ENCODE results near the gene ASB14.
A peak's percentile ranks its signal among the peaks of the same experiment; 100 is the strongest.
"Not testable (repeated sequence)": the region's sequence is repeated elsewhere in the genome, so short reads cannot be mapped to it uniquely, and the experiment has no call there.

The ASB14 gene

DNA sequence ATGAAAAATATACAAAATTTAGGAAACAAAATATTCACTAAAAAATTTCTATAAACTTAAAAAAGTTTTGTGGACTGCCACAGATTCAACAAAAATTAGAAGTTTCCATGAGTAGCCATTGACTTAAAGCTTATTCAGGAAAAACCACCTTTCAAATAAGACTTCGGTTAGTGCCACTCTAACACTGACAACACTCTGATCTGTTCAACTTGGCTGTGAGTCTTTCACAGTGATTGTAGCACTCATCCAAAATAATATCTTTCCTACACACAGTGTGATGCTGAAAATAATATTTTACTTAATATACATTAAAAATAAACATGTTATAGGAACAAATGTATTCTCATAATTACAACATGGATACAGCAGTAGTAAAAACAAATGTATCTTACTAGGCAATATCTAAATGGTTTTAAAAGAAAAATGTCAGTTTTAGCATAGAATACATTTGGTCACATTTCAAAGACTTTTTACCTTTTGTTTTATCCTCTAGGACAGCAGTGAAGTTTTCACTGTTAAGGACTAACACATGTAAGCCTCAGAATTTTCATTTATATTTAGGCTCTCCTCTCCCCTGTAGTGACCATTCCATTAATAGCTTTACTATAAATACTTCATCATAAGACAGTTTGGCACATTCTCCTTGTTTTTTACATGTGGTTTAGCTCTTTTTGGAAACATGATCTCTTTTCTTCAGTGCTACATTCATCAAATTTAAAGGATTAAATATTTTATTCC, at the start of gene ASB14:
Gene ASB14, minus strand, starts transcription at position 527 of the 738 bp plus-strand sequence. CDS start 652 bp downstream, outside the sequence.
- DNase-seq (ENCODE audit: low read depth): no peak

DNA sequence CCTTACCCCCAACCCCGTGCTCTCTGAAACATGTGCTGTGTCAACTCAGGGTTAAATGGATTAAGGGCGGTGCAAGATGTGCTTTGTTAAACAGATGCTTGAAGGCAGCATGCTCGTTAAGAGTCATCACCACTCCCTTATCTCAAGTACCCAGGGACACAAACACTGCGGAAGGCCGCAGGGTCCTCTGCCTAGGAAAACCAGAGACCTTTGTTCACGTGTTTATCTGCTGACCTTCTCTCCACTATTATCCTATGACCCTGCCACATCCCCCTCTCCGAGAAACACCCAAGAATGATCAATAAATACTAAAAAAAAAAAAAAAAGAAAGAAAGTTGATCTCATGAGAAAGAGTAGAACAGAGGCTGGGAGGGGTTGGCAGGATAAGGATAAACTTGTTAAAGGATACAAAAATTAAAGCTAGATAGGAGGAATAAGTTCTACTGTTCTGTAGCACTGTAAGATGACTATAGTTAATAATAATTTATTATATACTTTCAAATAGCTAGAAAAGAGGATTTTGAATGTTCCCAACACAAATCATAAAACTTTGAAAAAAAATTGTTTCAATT, 46.7 kb upstream of the ASB14 start:
- not testable (repeated sequence) for DNase-seq (ENCODE audit: low read depth)

DNA sequence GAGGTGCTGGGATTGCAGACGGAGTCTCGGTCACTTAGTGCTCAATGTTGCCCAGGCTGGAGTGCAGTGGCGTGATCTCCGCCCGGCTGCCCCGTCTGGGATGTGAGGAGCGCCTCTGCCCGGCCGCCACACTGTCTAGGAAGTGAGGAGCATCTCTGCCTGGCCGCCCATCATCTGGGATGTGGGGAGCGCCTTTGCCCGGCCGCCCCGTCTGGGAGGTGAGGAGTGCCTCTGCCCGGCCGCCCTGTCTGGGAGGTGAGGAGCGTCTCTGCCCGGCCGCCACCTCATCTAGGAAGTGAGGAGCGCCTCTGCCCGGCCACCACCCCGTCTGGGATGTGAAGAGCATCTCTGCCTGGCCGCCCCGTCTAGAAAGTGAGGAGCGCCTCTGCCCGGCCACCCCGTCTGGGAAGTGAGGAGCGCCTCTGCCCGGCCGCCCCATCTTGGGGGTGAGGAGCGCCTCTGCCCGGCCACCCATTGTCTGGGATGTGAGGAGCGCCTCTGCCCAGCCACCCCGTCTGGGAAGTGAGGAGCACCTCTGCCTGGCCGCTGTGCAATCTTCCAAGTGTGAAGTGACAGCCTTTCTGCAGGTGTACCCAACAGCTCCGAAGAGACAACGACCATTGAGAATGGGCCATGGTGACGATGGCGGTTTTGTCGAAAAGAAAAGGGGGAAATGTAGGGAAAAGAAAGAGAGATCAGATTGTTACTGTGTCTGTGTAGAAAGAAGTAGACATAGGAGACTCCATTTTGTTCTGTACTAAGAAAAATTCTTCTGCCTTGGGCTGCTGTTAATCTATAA, 46.0 kb upstream of the ASB14 start:
- DNase-seq (ENCODE audit: low read depth): not testable (repeated sequence)

DNA sequence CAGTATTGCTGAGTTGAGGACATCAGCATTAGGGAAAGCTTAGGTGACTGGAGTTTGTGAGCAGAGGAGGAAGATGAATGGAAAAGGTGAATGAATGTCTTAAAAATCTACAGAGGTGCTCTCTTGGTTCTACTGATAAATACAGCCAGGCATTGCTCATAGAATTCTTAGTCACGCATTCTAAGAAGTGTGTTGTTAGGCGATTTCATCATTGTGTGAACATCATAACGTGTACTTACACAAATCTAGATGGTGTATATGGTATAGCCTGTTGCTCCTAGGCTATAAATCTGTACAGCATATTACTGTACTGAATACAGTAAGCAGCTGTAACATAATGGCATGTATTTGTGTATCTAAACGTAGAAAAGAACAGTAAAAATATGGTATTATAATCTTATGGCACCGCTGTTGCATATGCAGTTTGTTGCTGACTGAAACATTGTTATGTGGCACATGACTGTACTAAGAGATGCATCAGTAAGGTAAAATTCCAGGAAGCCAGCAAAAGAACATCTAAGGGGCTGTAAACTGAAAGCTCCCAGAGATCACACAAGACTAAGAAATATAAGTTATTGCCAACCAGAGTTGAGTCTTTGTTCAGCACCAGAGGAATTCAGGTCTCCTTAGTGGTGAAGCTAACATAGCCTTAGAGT, 42.9 kb upstream of the ASB14 start:
- peak; percentile 3 for DNase-seq (ENCODE audit: low read depth)

DNA sequence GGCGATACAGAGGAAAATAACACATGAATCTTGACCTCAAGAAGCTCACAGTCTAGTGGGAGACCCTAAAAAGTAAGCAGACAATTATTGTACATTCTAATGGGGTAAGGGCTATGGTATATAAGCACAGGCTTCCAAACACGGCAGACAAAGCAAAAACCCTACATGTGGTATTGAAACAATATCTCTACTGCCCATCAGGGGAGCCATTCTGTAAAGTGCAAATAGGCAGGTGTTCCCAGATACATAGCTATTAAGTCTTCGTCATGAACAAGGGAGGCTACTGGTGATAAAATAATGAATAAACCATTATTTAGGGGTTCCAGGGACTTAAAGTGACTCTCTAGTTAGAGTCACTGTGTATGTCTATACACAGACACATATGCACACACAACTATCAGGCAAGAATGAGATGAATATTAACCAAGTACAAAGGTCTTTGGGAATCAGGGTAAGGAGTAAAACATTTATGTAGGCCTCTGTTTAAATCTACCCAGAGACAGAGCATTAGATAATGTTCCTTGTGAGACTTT, 38.7 kb upstream of the ASB14 start:
- DNase-seq (ENCODE audit: low read depth): no peak

DNA sequence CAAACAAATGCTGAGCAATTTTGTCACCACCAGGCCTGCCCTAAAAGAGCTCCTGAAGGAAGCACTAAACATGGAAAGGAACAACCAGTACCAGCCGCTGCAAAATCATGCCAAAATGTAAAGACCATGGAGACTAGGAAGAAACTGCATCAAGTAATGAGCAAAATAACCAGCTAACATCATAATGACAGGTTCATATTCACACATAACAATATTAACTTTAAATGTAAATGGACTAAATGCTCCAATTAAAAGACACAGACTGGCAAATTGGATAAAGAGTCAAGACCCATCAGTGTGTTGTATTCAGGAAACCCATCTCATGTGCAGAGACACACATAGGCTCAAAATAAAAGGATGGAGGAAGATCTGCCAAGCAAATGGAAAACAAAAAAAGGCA, 34.0 kb upstream of the ASB14 start:
- not testable (repeated sequence) for DNase-seq (ENCODE audit: low read depth)

DNA sequence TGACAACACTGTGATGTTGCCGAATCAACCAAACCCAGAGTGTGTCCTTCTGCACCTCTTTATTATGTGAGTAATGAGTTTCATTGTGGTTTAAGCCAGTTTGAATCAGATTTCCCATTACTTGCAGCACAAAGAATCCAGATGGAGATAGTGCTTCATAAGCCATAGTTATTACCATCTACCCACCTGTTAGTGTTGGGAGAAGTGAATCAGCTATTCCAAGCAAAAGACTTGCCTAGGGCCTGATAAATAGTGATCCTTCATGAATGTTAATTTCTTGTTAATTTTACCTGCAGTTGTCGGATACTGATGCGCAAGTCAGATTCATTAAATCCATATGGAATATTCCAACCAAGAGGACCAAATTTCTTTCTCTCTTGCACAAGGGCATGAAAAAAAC, 21.7 kb upstream of the ASB14 start:
- DNase-seq (ENCODE audit: low read depth): no peak

DNA sequence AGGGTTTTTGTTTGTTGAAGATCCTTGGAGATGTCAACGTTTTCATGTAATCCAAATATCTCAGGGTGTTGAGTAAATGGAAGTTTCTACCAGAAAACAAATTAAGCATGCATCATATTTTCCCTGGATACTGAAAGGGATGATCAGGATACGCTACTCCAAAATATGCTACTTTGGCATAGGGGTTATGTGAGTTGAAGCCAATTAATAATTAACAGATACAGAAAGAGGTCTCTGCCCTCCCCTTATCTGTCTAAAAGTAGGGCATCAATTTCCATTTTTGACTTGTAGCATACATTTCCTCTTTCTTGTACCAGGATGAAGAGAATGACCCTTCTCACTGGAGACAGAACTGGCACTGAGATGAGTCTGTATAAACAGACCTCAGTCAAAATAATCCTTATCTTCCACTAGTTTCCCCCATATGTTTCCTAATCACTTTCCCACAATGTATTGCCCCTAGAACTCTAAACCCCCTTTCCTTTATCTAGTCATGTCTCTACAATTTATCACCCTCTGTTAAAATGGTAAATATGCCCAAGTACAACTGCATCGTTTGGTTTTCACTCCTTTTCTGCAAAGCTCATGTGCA, 17.4 kb upstream of the ASB14 start:
- DNase-seq (ENCODE audit: low read depth): no peak

DNA sequence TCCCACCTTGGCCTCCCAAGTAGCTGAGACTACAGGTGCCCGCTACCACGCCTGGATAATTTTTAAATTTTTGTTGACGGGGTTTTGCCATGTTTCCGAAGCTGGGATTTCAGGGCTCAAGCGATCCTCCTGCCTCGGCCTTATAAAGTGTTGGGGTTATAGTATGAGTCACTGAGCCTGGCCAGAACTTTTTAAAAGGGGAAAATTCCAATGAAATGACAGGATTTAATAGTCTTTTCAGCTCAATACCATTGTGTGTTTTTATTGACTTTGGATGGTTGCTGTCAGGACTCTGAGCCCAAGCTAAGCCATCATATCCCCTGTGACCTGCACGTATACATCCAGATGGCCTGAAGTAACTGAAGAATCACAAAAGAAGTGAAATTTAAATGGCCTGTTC, 11.0 kb upstream of the ASB14 start:
- peak; percentile 70 for DNase-seq (ENCODE audit: low read depth)

DNA sequence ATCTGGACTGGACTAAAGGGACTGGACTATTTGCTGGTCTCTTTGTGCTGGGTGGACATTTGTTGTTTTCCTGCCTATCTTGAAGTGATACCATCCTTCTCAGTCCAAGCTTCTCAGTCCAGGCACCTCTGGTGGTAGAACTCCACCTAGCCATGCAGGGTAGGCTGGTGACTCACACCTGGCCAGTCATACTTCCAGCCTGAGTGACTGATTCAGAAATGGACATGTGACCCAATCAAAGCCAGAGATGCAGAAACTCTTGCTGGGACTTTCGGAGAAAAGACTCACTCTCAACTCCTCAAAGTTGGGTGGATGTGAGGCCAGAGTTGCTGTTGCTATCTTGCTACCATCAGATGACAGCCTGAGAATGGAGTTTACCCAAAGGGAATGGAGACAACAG, 5.6 kb upstream of the ASB14 start:
- peak; percentile 73 for DNase-seq (ENCODE audit: low read depth)

DNA sequence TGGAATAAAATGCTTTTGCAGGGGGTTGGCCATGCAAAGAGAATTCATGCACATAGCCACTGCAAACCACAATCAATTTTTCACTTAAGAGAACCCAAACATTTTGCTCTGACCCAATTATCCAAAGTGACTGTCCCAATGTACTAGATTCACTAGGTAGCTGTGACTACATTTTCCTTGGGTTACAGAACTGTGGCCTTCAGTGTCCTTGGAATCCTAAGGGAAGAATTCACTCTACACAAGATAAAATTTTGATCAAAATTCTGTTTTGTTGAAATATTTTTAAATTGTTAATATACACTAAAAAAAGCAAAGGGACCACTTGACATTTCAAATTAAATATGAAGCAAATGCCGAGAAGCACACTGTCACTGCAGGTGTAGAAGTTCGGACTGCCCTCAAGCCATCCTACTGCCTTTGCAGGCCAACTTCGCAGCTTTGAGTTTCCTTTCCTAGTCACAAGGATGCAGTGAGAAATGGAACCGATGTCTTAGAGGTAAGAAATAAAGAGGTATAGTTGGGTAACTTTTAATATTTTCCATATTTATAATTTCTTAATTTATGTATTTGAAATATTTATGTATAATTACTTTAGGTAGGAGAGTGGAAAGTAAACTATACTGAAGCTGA, 527 bp upstream of the ASB14 start:
- DNase-seq (ENCODE audit: low read depth): no peak

DNA sequence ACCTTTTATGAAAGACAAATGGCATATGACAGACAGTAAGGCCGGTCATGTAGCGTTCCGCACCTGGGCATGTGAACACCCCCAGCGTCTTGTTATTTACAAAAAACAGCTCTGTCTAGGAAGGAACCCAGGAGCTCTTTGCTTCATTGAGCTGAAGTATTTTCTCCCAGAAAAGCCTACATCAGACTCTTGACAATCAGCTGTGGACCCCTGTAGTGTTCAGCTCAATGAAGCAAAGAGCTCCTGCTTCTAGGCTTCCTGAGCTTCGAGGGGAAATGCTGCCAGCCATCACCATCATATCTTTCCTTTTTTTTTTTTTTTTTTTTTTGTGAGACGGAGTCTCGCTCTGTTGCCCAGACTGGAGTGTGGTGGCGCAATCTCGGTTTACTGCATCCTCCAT, 4.1 kb downstream of the ASB14 start:
- DNase-seq (ENCODE audit: low read depth): no peak

DNA sequence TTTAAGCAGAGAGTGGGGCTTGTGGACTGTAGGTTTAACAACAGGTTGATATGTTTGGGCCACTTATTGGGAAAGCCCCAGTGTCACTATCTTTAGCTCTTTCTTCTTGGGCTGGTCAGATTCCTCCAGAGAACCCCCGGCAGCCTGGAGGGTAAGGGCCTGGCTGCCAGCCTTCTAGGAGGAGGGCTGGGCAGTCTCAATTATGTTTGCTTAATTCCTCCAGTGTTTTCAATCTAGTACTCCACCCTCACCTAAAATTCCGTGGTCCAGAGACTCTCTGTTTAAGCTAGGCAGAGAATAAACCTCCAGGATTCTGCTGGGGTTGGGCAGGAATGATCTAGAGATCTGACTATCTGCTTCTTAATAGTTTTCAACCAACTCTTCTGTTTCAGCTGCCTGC, 5.3 kb downstream of the ASB14 start:
- no peak for DNase-seq (ENCODE audit: low read depth)

DNA sequence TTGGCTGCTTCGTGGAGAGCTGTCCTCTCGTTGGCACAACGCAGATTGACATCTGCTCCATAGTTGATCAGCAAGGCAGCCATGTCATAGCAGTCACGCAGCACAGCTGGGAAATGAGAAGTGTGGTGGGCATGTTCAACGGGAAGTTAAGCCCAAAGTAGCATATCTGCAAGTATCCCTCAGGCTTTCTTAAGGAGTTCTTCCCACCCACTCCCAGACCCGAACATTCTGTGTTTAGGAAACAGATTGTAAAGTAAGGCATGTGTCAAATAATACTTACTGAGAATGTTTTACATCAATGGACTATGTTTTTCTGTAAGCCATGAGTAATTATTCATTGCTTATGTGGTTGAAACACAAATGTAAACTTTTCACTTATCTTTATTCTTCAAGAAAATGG, 9.2 kb downstream of the ASB14 start:
- no peak for DNase-seq (ENCODE audit: low read depth)

DNA sequence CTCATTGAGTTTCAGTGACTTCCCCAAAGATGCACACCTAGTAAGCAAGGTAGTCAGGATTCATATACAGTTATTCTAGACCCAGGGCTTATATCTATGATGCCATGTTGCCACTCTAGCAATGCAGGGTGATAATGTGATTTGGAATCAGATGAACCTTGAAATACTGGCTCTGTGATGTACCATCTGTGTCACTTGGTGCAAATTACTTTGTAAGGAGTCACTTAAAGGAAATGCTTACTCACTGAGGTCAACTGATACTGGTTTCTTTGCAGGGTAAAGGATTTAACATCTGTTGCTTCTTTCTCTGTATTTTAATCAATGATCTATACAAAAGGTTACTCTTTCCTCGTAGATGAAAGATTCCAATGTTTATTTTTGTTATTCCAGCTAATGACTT, 10.8 kb downstream of the ASB14 start:
- DNase-seq (ENCODE audit: low read depth): peak; percentile 70

DNA sequence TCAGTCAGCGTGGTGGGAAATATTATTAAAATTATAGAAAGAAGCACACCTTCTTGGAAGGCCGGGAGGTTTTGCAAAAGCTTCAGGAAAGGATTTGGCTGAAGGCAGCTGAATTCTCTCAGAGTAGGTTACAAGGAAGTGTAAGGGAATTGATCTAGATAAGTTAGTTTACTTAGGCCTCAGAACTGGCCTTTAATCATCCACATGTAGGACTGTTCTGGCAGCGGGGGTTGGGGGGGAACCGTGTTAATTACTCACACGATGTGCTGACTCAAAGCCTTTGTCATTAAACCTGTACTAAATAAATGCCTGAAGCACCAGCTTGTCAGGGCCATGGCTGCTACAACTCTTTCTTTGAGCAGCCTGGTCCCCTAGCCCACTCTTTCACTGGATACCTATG, 12.8 kb downstream of the ASB14 start:
- no peak for DNase-seq (ENCODE audit: low read depth)

DNA sequence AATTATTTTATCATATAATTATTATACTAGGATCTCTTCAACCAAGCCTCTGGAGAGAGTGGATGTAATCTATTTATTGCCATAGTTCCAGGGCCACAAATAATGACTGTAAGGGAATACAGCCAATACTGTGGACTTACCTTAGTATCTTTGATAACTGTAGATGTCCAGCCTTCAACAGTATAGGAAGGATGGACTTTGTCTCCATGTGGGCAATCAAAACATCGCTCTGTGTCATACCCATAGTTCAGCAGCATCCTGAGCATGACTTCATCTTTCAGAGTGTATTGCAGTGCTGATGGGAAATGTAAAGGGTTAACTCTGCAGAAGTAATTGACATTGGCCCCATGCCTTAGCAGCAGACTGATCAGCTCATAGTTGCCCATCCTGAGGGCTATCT, 14.2 kb downstream of the ASB14 start:
- DNase-seq (ENCODE audit: low read depth): no peak

DNA sequence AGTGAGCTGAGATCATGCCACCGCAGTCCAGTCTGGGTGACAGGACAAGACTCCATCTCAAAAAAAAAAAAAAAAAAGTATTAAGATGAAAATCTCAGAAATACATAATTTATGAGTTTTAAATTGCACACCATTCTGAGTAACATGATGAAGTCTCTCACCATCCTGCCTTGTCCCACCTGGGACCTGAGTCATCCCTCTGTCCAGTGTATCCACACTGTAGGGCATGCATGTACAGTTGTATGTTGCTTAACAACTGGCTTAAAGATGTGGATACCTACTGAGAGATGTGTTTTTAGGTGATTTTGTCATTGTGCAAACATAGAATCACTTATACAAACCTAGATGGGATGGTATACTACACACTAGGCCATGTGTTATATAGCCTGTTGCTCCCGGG, 17.1 kb downstream of the ASB14 start:
- no peak for DNase-seq (ENCODE audit: low read depth)

DNA sequence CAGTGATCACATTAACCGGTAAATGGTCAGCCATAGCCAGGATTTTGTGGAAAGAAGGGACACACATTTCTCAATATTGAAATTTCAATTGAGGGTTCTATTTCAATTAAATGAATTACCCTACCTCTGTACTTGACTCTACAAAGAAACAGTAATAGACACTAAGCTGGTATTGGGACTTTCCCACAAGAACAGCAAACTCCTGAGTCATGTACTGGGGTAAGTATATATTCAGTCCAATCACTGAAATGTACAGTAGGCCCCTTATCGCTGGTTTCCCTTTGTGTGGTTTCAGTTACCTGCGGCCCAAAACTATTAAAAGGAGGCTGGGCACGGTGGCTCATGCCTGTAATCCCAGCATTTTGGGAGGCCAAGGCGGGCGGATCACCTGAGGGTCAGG, 17.6 kb downstream of the ASB14 start:
- DNase-seq (ENCODE audit: low read depth): no peak

DNA sequence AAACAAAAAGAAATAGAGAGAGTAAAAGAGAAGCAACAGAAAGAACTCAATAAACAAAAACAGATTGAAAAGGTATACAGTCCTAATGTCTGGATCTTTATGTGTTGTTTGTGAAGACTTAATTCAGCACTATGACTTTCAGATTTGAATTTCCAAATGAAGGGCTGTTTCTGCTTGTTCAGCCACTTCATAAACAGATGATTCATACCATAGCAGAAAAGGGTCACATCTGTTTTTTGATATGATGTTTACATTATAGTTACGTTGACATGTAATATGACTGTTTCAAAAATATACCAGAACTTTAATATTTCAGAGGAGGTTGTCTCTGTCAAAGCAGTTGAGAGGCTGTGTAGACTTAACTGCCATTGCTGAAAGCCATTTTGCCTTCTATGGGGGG, 24.1 kb downstream of the ASB14 start:
- DNase-seq (ENCODE audit: low read depth): no peak

DNA sequence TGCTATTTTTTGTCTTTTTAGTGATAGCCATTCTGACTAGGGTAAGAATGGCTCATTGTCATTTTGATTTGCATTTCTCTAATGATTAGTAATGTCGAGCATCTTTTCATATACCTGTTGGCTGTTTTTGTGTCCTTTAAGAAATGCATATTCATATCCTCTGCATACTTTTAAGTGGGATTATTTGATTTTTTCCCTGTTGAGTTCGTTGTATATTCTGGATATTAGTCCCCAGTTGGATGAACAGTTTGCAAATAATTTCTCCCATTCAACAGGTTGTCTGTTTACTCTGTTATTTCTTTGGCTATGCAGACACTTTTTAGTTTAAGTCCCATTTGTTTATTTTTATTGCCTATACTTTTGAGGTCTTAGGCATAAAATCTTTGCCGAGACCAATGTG, 30.6 kb downstream of the ASB14 start:
- no peak for DNase-seq (ENCODE audit: low read depth)

DNA sequence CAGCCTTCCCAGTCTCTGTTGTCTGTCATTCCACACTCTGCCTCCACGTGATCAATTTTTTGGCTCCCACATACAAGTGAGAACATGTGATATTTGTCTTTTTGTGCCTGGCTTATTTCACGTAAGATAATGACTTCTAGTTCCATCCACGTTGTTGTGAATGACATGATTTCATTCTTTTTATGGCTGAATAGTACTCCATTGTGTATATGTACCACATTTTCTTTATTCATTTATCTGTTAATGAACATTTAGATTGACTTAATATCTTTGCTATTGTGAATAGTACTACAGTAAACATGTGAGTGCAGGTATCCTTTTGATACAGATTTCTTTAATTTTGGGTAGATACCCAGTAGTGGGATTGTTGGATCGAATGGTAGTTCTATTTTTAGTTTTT, 31.4 kb downstream of the ASB14 start:
- no peak for DNase-seq (ENCODE audit: low read depth)
